HEK293 (cell line): ENCODE data around the gene MCTP1.

Experiments
- CTCF ChIA-PET: fragments of 350-600 bp; formaldehyde crosslinking; extraction: SDS; loops from one replicate; lab custom pipeline; 2021; ENCODE audit warnings: antibody characterized with exemption; lab: Yijun Ruan, JAX
- POLR2A ChIA-PET: fragments of 300-600 bp; formaldehyde crosslinking; extraction: SDS; loops from one replicate; lab custom pipeline; 2020; ENCODE audit warnings: antibody characterized with exemption, inconsistent platforms; lab: Yijun Ruan, JAX
- H3K27ac ChIP-seq: fragments of 200-500 bp; sonication (Bioruptor generic); 2 replicates; pipeline ENCODE4 v1.5.1; 2014; ENCODE audit warnings: low read depth, low read length, control low read depth, inconsistent platforms; ENCODE audit errors: extremely low read depth
- H3K36me3 ChIP-seq, 2 experiments: fragments of 200-500 bp in 1 of 2; sonication (Bioruptor generic) in 1 of 2; 1 replicate in 1 of 2; 2 replicates in 1 of 2; pipeline ENCODE4 v1.5.1; 2014 to 2017; ENCODE audit warnings: inconsistent platforms in 2 of 2, low read length in 2 of 2; ENCODE audit not compliant: control insufficient read depth in 2 of 2, insufficient read depth in 1 of 2
- H3K4me1 ChIP-seq: fragments of 200-500 bp; sonication (Bioruptor generic); 2 replicates; pipeline ENCODE4 v1.5.1; 2014; ENCODE audit warnings: mild to moderate bottlenecking, low read length, inconsistent platforms; ENCODE audit not compliant: control insufficient read depth, insufficient read depth
- H3K4me3 ChIP-seq: 2 replicates; pipeline ENCODE4 v1.5.1; 2011; ENCODE audit warnings: low read depth, mild to moderate bottlenecking, control low read depth, low read length, moderate library complexity
- H3K9me3 ChIP-seq: fragments of 200-500 bp; sonication (Bioruptor generic); 2 replicates; pipeline ENCODE4 v1.5.1; 2014; ENCODE audit warnings: low read depth, low read length, inconsistent platforms; ENCODE audit not compliant: control insufficient read depth, insufficient read depth
- KLF9 ChIP-seq: fragments of 450-650 bp; formaldehyde crosslinking; IDR thresholded peaks from 2 replicates; pipeline ENCODE4 v1.5.1; 2016; ENCODE audit warnings: missing biosample characterization, missing genetic modification characterization, low read depth
- MEIS1 ChIP-seq: sonication (generic); formaldehyde crosslinking; IDR thresholded peaks from 2 replicates; pipeline ENCODE4 v1.8.1; 2022; ENCODE audit warnings: missing genetic modification reagents, mild to moderate bottlenecking, borderline replicate concordance
- SCRT1 ChIP-seq: fragments of 450-650 bp; formaldehyde crosslinking; IDR thresholded peaks from 2 replicates; pipeline ENCODE4 v1.5.1; 2016; ENCODE audit warnings: missing biosample characterization, missing genetic modification characterization, borderline replicate concordance
- WT1 ChIP-seq: fragments of 450-650 bp; formaldehyde crosslinking; IDR thresholded peaks from 2 replicates; pipeline ENCODE4 v1.5.1; 2016; ENCODE audit warnings: missing biosample characterization, missing genetic modification characterization
- ZBTB20 ChIP-seq: fragments of 450-650 bp; formaldehyde crosslinking; IDR thresholded peaks from 2 replicates; pipeline ENCODE4 v1.5.1; 2016; ENCODE audit warnings: missing biosample characterization, missing genetic modification characterization
- ZBTB21 ChIP-seq: fragments of 450-650 bp; formaldehyde crosslinking; IDR thresholded peaks from 2 replicates; pipeline ENCODE4 v1.5.1; 2017; ENCODE audit warnings: missing biosample characterization, missing genetic modification characterization
- ZBTB8A ChIP-seq: fragments of 450-650 bp; formaldehyde crosslinking; IDR thresholded peaks from 2 replicates; pipeline ENCODE4 v1.5.1; 2016; ENCODE audit warnings: missing biosample characterization, missing genetic modification characterization
- ZNF266 ChIP-seq: fragments of 450-650 bp; formaldehyde crosslinking; IDR thresholded peaks from 2 replicates; pipeline ENCODE4 v1.5.1; 2016; ENCODE audit warnings: missing biosample characterization, missing genetic modification characterization, low read depth
- ZNF354C ChIP-seq: fragments of 450-650 bp; formaldehyde crosslinking; IDR thresholded peaks from 2 replicates; pipeline ENCODE4 v1.5.1; 2016; ENCODE audit warnings: missing biosample characterization, missing genetic modification characterization, low read depth, borderline replicate concordance
- ZNF561 ChIP-seq: fragments of 450-650 bp; IDR thresholded peaks from 2 replicates; pipeline ENCODE4 v1.5.1; 2018; ENCODE audit warnings: missing biosample characterization, missing genetic modification characterization, borderline replicate concordance
- ZNF626 ChIP-seq: fragments of 450-650 bp; sonication (Bioruptor Pico); formaldehyde crosslinking; IDR thresholded peaks from 2 replicates; pipeline ENCODE4 v1.5.1; 2018; ENCODE audit warnings: missing biosample characterization, missing genetic modification characterization, inconsistent platforms
- ZNF701 ChIP-seq: fragments of 450-650 bp; formaldehyde crosslinking; IDR thresholded peaks from 2 replicates; pipeline ENCODE4 v1.5.1; 2016; ENCODE audit warnings: missing biosample characterization, missing genetic modification characterization
- ZNF830 ChIP-seq: fragments of 450-650 bp; IDR thresholded peaks from 2 replicates; pipeline ENCODE4 v1.5.0; 2018; ENCODE audit warnings: missing biosample characterization, missing genetic modification characterization, low read depth, mild to moderate bottlenecking, moderate library complexity
- TF ChIP-seq, protein P1 (sequence below): fragments of 450-650 bp; formaldehyde crosslinking; optimal IDR thresholded peaks from 2 replicates; pipeline ENCODE3; 2016; ENCODE audit warnings: missing biosample characterization, mild to moderate bottlenecking, missing genetic modification characterization
- TF ChIP-seq, protein P2 (sequence below): fragments of 450-650 bp; formaldehyde crosslinking; IDR thresholded peaks from 2 replicates; pipeline ENCODE4 v1.5.0; 2017; ENCODE audit warnings: missing biosample characterization, missing genetic modification characterization, borderline replicate concordance
- TF ChIP-seq, protein P3 (sequence below): fragments of 450-650 bp; formaldehyde crosslinking; IDR thresholded peaks from 2 replicates; pipeline ENCODE4 v1.5.1; 2017; ENCODE audit warnings: missing biosample characterization, missing genetic modification characterization
- TF ChIP-seq, protein P4 (sequence below): fragments of 450-650 bp; formaldehyde crosslinking; IDR thresholded peaks from 2 replicates; pipeline ENCODE4 v1.5.1; 2016; ENCODE audit warnings: missing biosample characterization, missing genetic modification characterization
- TF ChIP-seq, protein P5 (sequence below): fragments of 450-650 bp; formaldehyde crosslinking; IDR thresholded peaks from 2 replicates; pipeline ENCODE4 v1.5.1; 2016; ENCODE audit warnings: missing biosample characterization, missing genetic modification characterization, low read depth

MCTP1 gene

DNA sequence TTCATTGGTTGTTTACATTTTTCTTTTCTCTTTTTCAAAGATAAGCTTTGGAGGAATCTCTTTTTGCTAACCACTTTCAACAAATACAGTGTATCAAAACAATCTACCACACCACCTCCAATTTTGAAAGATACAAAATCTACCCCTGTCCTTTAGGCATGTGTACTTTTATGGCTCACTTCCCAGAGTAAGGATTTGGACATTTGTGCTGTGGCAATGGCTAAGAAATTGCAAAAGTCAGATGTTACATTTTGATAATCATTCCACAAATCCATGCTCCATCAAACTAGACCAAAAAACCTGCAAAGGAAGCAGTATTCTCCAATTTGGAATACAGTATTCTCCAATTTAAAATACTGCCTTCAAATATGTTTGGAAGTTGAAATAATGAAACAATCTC, 204.9 kb downstream of the MCTP1 start:
- no peaks in the 10 kb centered on the region for H3K36me3 ChIP-seq
- ChIA-PET CTCF (no interaction called here), POLR2A (no interaction called here)
- no peak overlapping the region for H3K4me3 ChIP-seq
- H3K9me3 ChIP-seq, result no peaks in the 10 kb centered on the region
- TF ChIP-seq ZNF626 (tag by site-specific recombination) (no peak), KLF9 (tag by site-specific recombination) (no peak), ZNF561 (tag by site-specific recombination) (no peak), ZBTB8A (tag by site-specific recombination) (no peak), WT1 (tag by site-specific recombination) (no peak), SCRT1 (tag by site-specific recombination) (no peak), MEIS1 (CRISPR knock-in tag) (no peak), ZNF701 (tag by site-specific recombination) (no peak), ZBTB20 (tag by site-specific recombination) (no peak), ZBTB21 (tag by site-specific recombination) (no peak), ZNF266 (no peak), ZNF830 (tag by site-specific recombination) (no peak), ZNF354C (tag by site-specific recombination) (no peak)
- TF ChIP-seq, protein P1, sequence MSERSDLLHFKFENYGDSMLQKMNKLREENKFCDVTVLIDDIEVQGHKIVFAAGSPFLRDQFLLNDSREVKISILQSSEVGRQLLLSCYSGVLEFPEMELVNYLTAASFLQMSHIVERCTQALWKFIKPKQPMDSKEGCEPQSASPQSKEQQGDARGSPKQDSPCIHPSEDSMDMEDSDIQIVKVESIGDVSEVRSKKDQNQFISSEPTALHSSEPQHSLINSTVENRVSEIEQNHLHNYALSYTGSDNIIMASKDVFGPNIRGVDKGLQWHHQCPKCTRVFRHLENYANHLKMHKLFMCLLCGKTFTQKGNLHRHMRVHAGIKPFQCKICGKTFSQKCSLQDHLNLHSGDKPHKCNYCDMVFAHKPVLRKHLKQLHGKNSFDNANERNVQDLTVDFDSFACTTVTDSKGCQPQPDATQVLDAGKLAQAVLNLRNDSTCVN (tag by site-specific recombination), result no peak
- TF ChIP-seq, protein P2, sequence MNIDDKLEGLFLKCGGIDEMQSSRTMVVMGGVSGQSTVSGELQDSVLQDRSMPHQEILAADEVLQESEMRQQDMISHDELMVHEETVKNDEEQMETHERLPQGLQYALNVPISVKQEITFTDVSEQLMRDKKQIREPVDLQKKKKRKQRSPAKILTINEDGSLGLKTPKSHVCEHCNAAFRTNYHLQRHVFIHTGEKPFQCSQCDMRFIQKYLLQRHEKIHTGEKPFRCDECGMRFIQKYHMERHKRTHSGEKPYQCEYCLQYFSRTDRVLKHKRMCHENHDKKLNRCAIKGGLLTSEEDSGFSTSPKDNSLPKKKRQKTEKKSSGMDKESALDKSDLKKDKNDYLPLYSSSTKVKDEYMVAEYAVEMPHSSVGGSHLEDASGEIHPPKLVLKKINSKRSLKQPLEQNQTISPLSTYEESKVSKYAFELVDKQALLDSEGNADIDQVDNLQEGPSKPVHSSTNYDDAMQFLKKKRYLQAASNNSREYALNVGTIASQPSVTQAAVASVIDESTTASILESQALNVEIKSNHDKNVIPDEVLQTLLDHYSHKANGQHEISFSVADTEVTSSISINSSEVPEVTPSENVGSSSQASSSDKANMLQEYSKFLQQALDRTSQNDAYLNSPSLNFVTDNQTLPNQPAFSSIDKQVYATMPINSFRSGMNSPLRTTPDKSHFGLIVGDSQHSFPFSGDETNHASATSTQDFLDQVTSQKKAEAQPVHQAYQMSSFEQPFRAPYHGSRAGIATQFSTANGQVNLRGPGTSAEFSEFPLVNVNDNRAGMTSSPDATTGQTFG (tag by site-specific recombination), result no peak
- TF ChIP-seq, protein P3, sequence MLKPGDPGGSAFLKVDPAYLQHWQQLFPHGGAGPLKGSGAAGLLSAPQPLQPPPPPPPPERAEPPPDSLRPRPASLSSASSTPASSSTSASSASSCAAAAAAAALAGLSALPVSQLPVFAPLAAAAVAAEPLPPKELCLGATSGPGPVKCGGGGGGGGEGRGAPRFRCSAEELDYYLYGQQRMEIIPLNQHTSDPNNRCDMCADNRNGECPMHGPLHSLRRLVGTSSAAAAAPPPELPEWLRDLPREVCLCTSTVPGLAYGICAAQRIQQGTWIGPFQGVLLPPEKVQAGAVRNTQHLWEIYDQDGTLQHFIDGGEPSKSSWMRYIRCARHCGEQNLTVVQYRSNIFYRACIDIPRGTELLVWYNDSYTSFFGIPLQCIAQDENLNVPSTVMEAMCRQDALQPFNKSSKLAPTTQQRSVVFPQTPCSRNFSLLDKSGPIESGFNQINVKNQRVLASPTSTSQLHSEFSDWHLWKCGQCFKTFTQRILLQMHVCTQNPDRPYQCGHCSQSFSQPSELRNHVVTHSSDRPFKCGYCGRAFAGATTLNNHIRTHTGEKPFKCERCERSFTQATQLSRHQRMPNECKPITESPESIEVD, result no peak
- TF ChIP-seq, protein P4, sequence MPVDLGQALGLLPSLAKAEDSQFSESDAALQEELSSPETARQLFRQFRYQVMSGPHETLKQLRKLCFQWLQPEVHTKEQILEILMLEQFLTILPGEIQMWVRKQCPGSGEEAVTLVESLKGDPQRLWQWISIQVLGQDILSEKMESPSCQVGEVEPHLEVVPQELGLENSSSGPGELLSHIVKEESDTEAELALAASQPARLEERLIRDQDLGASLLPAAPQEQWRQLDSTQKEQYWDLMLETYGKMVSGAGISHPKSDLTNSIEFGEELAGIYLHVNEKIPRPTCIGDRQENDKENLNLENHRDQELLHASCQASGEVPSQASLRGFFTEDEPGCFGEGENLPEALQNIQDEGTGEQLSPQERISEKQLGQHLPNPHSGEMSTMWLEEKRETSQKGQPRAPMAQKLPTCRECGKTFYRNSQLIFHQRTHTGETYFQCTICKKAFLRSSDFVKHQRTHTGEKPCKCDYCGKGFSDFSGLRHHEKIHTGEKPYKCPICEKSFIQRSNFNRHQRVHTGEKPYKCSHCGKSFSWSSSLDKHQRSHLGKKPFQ, result no peak
- TF ChIP-seq, protein P5, sequence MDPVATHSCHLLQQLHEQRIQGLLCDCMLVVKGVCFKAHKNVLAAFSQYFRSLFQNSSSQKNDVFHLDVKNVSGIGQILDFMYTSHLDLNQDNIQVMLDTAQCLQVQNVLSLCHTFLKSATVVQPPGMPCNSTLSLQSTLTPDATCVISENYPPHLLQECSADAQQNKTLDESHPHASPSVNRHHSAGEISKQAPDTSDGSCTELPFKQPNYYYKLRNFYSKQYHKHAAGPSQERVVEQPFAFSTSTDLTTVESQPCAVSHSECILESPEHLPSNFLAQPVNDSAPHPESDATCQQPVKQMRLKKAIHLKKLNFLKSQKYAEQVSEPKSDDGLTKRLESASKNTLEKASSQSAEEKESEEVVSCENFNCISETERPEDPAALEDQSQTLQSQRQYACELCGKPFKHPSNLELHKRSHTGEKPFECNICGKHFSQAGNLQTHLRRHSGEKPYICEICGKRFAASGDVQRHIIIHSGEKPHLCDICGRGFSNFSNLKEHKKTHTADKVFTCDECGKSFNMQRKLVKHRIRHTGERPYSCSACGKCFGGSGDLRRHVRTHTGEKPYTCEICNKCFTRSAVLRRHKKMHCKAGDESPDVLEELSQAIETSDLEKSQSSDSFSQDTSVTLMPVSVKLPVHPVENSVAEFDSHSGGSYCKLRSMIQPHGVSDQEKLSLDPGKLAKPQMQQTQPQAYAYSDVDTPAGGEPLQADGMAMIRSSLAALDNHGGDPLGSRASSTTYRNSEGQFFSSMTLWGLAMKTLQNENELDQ, result no peak
- H3K27ac ChIP-seq, result no peak overlapping the region
- H3K4me1 ChIP-seq, result no peaks in the 10 kb centered on the region; the same call in 1 of the 2 replicates
